Epithelial cell of prostate (primary cell): ENCODE data around the gene SPAG16.
"Not testable (repeated sequence)": the region's sequence is repeated elsewhere in the genome, so short reads cannot be mapped to it uniquely, and the experiment has no call there.

Source experiments
- DNase-seq: peaks from one replicate; pipeline ENCODE4 v3.0.0-alpha.2; 2011; ENCODE audit warnings: low read depth, low spot score
- H3K27ac ChIP-seq: fragments of 450-650 bp; 2 replicates; pipeline ENCODE4 v1.5.1; 2017; ENCODE audit warnings: mild to moderate bottlenecking

Gene SPAG16

GRCh38 chr2:213679894-213680293, 395.6 kb downstream of the SPAG16 start:
- H3K27ac ChIP-seq = no peak overlapping the region
- no peak for DNase-seq

GRCh38 chr2:213682276-213682675, 398.0 kb downstream of the SPAG16 start:
- DNase-seq = no peak
- H3K27ac ChIP-seq = no peak overlapping the region

DNA sequence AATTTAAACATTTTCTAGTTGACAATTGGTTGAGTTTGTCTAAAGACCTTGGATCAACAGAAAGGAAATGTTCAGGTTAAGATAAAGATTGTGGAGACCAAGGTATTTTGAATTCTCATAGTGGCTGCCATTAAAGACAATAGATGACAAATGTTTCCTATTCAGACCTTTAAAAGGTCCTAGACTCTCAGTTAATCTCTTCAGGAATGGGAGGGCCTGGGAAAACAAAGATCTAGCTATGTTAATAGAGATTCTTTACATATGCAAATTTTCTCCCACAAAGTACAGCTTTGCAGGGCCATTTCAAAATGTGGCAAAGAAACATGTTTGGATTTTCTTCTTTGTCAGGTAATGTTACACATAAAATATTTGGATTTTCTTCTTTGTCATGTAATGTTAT, 403.9 kb downstream of the SPAG16 start:
- H3K27ac ChIP-seq = no peak overlapping the region
- no peak for DNase-seq

- H3K27ac ChIP-seq, DNase-seq: not testable (repeated sequence)
Measured at GRCh38 chr2:213688825-213689224, 404.6 kb downstream of the SPAG16 start.

DNA sequence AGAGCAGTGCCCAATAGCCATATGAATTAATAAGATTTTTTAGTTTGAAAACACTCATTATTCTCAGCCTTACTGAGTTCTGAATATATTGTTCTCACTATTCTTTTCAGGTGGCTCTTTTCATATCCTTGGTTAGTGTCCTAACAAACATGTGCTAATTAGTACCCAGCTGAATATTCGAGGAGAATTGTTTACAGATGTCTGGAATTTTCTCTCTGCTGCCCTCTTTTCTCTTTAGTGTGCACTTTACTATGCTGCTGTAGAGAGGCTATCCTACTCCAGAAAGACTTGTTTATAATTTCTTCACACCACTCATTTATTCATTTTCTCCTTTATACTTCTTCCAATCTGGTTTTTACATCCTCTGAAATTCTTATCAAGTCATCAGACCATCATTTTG, 405.3 kb downstream of the SPAG16 start:
- no peak for DNase-seq
- no peak overlapping the region for H3K27ac ChIP-seq

DNA sequence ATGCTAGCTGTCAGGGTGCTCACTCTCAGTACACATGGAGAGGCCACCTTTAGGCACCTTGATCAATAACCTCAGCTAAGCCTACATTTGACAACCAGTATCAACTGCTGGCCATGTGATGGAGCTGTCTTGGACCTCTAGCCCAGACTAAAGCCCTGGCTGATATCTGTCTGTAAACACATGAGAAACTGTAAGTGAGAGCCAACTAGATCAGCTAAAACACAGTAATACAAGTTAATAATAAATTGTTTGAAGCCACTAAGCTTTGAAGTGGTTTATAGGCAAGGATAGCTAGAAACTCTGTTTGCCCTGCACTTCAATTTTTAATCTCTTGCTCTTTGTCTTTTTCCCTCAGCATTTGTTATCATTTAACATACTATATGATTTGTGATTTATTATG, 407.1 kb downstream of the SPAG16 start:
- H3K27ac ChIP-seq = no peak overlapping the region
- no peak for DNase-seq

GRCh38 chr2:213696442-213696841, 412.2 kb downstream of the SPAG16 start:
- DNase-seq = no peak
- no peak overlapping the region for H3K27ac ChIP-seq

DNA sequence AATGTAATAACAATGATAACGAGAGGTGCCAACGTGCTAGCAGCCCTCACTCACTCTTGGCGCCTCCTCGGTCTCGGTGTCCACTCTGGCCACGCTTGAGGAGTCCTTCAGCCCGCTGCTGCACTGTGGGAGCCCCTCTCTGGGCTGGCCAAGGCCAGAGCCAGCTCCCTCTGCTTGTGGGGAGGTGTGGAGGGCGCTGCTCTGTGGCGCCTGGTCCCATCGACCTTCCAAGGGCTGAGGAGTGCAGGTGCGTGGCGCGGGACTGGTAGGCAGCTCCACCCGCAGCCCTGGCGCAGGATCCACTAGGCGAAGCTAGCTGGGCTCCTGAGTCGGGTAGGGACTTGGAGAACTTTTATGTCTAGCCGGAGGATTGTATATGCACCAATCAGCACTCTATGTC, 417.1 kb downstream of the SPAG16 start:
- DNase-seq, H3K27ac ChIP-seq: not testable (repeated sequence)

DNA sequence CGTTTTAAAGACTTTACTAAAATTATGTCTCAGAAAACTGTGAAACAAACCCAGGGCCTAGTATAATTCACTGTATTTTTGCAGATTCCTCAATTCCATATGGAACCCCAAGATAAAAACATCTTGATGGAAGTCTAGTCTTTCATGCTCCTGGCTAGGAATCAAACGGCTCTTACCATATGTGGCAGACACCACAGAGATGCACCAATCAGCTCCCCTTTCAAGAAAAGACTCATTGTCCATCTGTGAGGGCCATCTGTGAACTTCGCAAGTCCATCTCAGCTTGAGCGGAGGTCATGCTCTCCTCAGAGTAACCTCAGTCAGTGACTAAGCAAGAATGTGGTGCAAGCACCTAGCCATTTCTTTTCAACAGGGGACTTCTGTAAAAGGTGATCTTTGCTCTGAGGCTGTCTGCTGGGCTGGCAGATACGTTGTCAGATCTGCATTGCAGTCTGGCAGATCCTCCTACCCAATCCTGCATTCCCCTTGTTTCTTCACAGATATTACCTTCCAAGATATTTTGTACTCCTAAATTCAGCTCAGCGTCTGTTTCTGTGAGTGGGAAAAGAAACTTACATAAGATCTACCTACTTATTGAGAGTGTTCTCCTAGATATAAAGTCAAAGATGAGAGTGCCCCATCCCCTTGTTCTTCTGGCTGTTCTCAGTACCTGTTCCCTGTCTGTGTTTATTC, 419.3 kb downstream of the SPAG16 start:
- DNase-seq = no peak
- no peak overlapping the region for H3K27ac ChIP-seq

DNA sequence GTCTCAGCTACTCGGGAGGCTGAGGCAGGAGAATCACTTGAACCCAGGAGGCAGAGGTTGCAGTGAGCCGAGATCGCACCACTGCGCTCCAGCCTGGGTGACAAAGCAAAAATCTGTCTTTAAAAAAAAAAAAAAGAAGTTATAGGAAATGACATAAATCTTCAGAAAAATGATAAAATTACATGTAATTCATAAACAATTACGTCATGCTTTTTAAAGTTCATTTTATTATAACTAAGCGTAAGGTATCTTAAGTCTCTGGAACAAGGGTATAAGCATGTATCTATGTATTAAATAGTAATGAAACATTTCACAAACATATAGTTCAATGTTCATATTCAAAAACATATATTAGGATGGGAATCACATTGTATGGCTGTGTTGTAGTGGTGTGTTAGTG, 425.9 kb downstream of the SPAG16 start:
- DNase-seq = no peak

DNA sequence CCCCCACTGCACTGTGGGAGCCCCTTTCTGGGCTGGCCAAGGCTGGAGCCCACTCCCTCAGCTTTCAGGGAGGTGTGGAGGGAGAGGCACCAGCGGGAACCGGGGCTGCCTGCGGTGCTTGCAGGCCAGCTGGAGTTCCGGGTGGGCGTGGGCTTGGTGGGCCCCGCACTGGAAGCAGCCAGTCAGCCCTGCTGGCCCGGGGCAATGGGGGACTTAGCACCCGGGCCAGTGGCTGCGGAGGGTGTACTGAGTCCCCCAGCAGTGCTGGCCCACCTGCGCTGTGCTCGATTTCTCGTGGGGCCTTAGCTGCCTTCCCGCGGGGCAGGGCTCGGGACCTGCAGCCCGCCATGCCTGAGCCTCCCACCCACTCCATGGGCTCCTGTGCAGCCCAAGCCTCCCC, 434.1 kb downstream of the SPAG16 start:
- not testable (repeated sequence) for DNase-seq, H3K27ac ChIP-seq

More for the DNA sequence above, 425.9 kb downstream of the SPAG16 start:
- no peak overlapping the region for H3K27ac ChIP-seq

DNA sequence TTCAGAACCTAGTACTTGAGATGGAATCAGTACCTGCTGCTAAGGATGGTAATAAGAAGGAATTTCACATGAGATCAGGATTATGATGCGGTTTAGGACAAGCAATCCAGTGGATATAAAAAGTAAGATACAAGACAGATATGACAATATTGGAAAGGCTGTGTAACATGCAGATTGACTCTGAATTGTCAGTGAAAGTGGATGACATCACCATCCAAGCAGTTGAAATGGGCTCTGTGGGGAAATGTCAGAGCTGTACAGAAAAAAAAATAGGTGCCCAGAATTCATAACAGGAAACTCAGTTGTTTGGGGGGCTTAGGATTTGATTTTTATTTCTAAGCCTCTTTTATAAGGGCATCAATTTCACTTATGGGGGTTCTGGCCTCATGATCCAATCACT, 438.3 kb downstream of the SPAG16 start:
- no peak for DNase-seq
- H3K27ac ChIP-seq = no peak overlapping the region

GRCh38 chr2:213723041-213723560, 438.8 kb downstream of the SPAG16 start:
- DNase-seq = no peak
- H3K27ac ChIP-seq = no peak overlapping the region

- H3K27ac ChIP-seq = no peak overlapping the region
- DNase-seq = no peak
Measured at GRCh38 chr2:213723707-213724106, 439.4 kb downstream of the SPAG16 start.

DNA sequence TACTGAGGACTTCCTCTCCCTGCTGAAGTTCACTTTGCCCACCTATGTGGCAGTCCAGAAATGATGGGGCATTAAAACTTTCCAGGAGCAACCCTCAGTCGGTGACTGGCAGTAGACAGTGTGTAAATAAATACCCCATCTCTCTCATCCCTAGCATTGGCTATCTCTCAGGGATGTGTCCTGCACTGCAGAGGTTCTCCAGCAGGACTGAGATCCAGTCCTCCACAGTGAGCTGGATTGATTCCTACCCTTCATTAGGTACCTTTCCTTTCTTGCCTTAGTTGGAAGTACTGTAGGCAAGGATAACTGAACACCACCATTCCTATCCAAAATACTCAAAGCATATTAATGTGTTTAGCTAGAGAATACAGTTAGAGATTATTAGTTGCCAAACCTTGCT, 441.8 kb downstream of the SPAG16 start:
- DNase-seq = no peak
- H3K27ac ChIP-seq = no peak overlapping the region

DNA sequence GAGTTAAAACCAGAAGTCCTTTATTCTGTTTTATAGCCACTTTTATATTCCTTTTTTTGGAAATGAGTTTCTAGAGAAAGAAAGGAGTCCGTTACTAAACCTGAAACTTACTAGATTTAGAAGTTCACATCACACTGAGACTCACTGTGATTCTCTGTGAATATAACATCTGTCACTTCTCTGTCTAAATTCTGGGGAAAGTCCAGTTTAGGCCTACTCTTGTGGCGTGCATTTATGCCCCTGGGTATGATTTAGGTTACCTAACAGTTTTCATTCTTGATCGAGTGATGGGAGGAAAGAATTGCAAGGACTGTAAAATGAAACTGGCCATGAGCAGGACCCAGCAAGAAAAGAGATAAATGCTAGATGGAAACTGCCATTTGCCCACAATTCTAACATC, 449.6 kb downstream of the SPAG16 start:
- no peak overlapping the region for H3K27ac ChIP-seq
- DNase-seq = no peak

DNA sequence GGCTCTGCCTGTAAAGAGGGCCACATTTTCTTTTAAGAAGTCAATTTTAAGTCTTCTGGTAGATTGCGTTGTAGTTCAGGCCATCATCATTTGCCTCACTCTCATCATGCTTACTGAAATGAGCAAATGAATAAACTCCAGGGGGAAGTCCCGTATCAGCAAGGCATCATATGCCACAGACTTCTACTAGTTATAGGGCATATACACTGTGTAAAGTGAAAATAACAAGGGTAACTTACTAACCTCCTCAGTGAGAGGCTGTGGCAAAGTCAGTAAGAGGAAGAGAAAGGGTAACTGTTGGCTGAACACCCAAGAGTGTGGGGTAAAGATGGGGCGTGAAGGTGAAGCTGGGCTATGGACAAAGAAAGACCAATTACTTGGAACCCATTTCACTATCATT, 456.2 kb downstream of the SPAG16 start:
- no peak overlapping the region for H3K27ac ChIP-seq
- no peak for DNase-seq

- DNase-seq = no peak
- H3K27ac ChIP-seq = no peak overlapping the region
Measured at GRCh38 chr2:213751446-213751845, 467.2 kb downstream of the SPAG16 start.

DNA sequence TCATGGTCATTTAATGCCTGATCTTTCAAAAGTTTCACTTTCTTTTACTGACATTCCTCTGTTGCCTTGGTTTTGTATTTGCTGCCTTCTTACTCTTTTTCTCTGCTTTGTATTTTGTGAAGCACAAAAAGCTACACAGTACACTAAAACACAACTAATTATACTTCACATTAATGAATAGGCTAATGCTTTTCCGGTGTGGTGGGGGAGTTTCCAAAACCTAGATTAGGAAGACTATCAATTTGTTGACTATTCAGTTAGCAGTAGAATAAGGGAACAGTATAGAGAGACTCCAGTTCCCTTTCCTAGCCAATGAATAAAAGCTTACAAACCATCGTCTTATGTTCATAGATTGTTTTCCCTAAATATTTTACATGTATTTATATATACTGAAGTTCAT, 468.3 kb downstream of the SPAG16 start:
- no peak for DNase-seq
- H3K27ac ChIP-seq = no peak overlapping the region

DNA sequence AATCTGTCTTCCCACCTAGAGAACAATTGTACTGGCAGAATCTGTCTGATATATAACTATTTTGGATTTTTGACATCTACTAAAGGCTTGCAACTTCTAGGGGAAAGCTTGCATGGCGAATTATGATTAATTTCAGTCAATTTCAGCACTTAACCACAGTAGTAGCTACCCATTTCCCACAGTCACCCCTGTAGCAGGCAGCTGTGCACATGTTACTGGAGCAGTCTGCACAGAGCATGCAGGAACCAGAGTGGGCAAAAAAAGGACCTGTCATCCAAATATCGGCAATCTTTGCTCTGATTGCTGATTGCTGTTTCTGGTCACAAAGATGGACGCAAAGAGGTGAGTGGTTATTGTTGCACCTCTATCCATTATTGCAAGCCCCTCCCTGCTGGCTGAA, 473.3 kb downstream of the SPAG16 start:
- DNase-seq = no peak
- no peak overlapping the region for H3K27ac ChIP-seq

GRCh38 chr2:213763354-213763753, 479.1 kb downstream of the SPAG16 start:
- no peak for DNase-seq
- H3K27ac ChIP-seq = no peak overlapping the region

- H3K27ac ChIP-seq = no peak overlapping the region
- no peak for DNase-seq
Measured at GRCh38 chr2:213763963-213764362, 479.7 kb downstream of the SPAG16 start.
